Measurements from ENCODE around the gene ARFGEF2. TPM values are rescaled to one million over a fixed set of nuclear protein-coding genes. Genes with fewer than 3 reads are reported as not detected.
A peak's percentile ranks its signal among the peaks of the same experiment; 100 is the strongest.

The ARFGEF2 gene
- total RNA-seq, 1 experiment from 2014 or later, result 20.9 TPM

- TF ChIP-seq ZNF416 (CRISPR knock-in tag; IDR thresholded peaks at IDR 0.05), result no peak
Observed at GRCh38 chr20:48962421-48962820, 40.9 kb downstream of the ARFGEF2 start (continued).

- TF ChIP-seq ZMAT4 (CRISPR knock-in tag; IDR thresholded peaks at IDR 0.05) (no peak), IRF1 (CRISPR knock-in tag; IDR thresholded peaks at IDR 0.05) (no peak), ETV6 (CRISPR knock-in tag; IDR thresholded peaks at IDR 0.05) (no peak), NR1H2 (CRISPR knock-in tag; IDR thresholded peaks at IDR 0.05) (no peak), E2F4 (CRISPR knock-in tag; IDR thresholded peaks at IDR 0.05; ENCODE audit: borderline replicate concordance, low read depth) (no peak), PRRX2 (CRISPR knock-in tag; IDR thresholded peaks at IDR 0.05) (no peak), ZNF232 (CRISPR knock-in tag; IDR thresholded peaks at IDR 0.05) (no peak), E2F5 (CRISPR knock-in tag; IDR thresholded peaks at IDR 0.05) (no peak), MAX (CRISPR knock-in tag; IDR thresholded peaks at IDR 0.05) (no peak), NFATC4 (CRISPR knock-in tag; IDR thresholded peaks at IDR 0.05) (no peak), FOXK1 (CRISPR knock-in tag; IDR thresholded peaks at IDR 0.05) (no peak), CBFB (CRISPR knock-in tag; IDR thresholded peaks at IDR 0.05; ENCODE audit: low read depth) (no peak), ZSCAN18 (CRISPR knock-in tag; IDR thresholded peaks at IDR 0.05) (no peak), SOX15 (CRISPR knock-in tag; IDR thresholded peaks at IDR 0.05) (no peak), NR2C2 (CRISPR knock-in tag; IDR thresholded peaks at IDR 0.05) (no peak), TP53 (CRISPR knock-in tag; IDR thresholded peaks at IDR 0.05) (no peak), FOXJ3 (CRISPR knock-in tag; IDR thresholded peaks at IDR 0.05; ENCODE audit: borderline replicate concordance) (no peak)
- no peak overlapping the region for H3K4me3 Mint-ChIP-seq
- CTCF ChIA-PET, result interaction anchor here (1.2 kb wide), 1 partner anchor 10 kb away, joined by 4 read pairs; no protein-coding TSS in a partner anchor
- H3K4me1 Mint-ChIP-seq, result no peaks in the 10 kb centered on the region
- POLR2A ChIA-PET, result no interaction called here
- H3K27ac Mint-ChIP-seq, result 0 out of 2 replicates have a peak overlapping the region, but pooled peaks have one; percentile 41
- no peaks in the 10 kb centered on the region for H3K9me3 Mint-ChIP-seq
- H3K27me3 Mint-ChIP-seq (ENCODE audit: low read depth), result no peaks in the 10 kb centered on the region
- DNase-seq (ENCODE audit: low spot score), result no peak
- peaks cover 18% of the 10 kb centered on the region for H3K36me3 Mint-ChIP-seq
- ATAC-seq, result no peak
Observed at GRCh38 chr20:48962976-48963771, 41.7 kb downstream of the ARFGEF2 start.

GRCh38 chr20:48965189-48965910 lies 43.8 kb downstream of the ARFGEF2 start:
- ATAC-seq (no peak), DNase-seq (ENCODE audit: low spot score) (no peak)
- TF ChIP-seq FOXK1 (CRISPR knock-in tag; IDR thresholded peaks at IDR 0.05), result no peak
- no peak for TF ChIP-seq MLX (CRISPR knock-in tag; IDR thresholded peaks at IDR 0.05)
- TF ChIP-seq ZBTB21 (CRISPR knock-in tag; IDR thresholded peaks at IDR 0.05; ENCODE audit: borderline replicate concordance), result no peak
- TF ChIP-seq ELF4 (CRISPR knock-in tag; IDR thresholded peaks at IDR 0.05; ENCODE audit: low read depth), result no peak
- TF ChIP-seq CREM (CRISPR knock-in tag; IDR thresholded peaks at IDR 0.05), result no peak
- TF ChIP-seq MAX (CRISPR knock-in tag; IDR thresholded peaks at IDR 0.05), result no peak
- TF ChIP-seq NFYB (CRISPR knock-in tag; conservative IDR thresholded peaks at IDR 0.05; ENCODE audit: low read depth), result no peak
- Mint-ChIP-seq H3K36me3 (peaks cover 34% of the 10 kb centered on the region), H3K27ac (peak overlapping the region; percentile 3; the same call in 1 of the 2 replicates), H3K9me3 (no peaks in the 10 kb centered on the region), H3K4me1 (no peaks in the 10 kb centered on the region), H3K27me3 (ENCODE audit: low read depth) (no peaks in the 10 kb centered on the region), H3K4me3 (no peak overlapping the region)
- POLR2A ChIA-PET, result no interaction called here
- CTCF ChIA-PET, result interaction anchor here (1.0 kb wide), 1 partner anchor 60 kb away, joined by 5 read pairs; no protein-coding TSS in a partner anchor

Measured in WTC11 (cell line).